GM19193 (cell line): Measurements from ENCODE around the gene TAS1R3.

Source experiments
- POLR2A ChIP-seq: IDR thresholded peaks from 4 replicates; pipeline ENCODE4 v1.6.1; 2011; ENCODE audit not compliant: insufficient read depth, insufficient read length; ENCODE audit errors: extremely low read depth

Gene TAS1R3

GRCh38 chr1:1291548-1292441 lies 39.3 kb upstream of the TAS1R3 start:
- TF ChIP-seq POLR2A: no peak

- no peak for TF ChIP-seq POLR2A
Observed at GRCh38 chr1:1292442-1292779, 38.7 kb upstream of the TAS1R3 start.

- TF ChIP-seq POLR2A: no peak
Observed at GRCh38 chr1:1292851-1293250, 38.2 kb upstream of the TAS1R3 start.

- TF ChIP-seq POLR2A: no peak
Observed at GRCh38 chr1:1293263-1294249, 37.5 kb upstream of the TAS1R3 start.

GRCh38 chr1:1294250-1294890 lies 36.7 kb upstream of the TAS1R3 start:
- no peak for TF ChIP-seq POLR2A

GRCh38 chr1:1295154-1295923 lies 35.7 kb upstream of the TAS1R3 start:
- TF ChIP-seq POLR2A: no peak

- no peak for TF ChIP-seq POLR2A
Observed at GRCh38 chr1:1296070-1297061, 34.7 kb upstream of the TAS1R3 start.

GRCh38 chr1:1297802-1298424 lies 33.2 kb upstream of the TAS1R3 start:
- no peak for TF ChIP-seq POLR2A

- no peak for TF ChIP-seq POLR2A
Observed at GRCh38 chr1:1298861-1299685, 32.0 kb upstream of the TAS1R3 start.

GRCh38 chr1:1299686-1300351 lies 31.3 kb upstream of the TAS1R3 start:
- TF ChIP-seq POLR2A: no peak

- no peak for TF ChIP-seq POLR2A
Observed at GRCh38 chr1:1300352-1300739, 30.7 kb upstream of the TAS1R3 start.
